Measurements from ENCODE around the gene CAPN12.
"Not testable (repeated sequence)": the region's sequence is repeated elsewhere in the genome, so short reads cannot be mapped to it uniquely, and the experiment has no call there.

CAPN12 gene

GRCh38 chr19:38770228-38770948 lies 26.1 kb upstream of the CAPN12 start:
- not testable (repeated sequence) for DNase-seq

GRCh38 chr19:38769635-38770211 lies 25.4 kb upstream of the CAPN12 start:
- peak; percentile 59 for DNase-seq

GRCh38 chr19:38766276-38767047 lies 22.2 kb upstream of the CAPN12 start:
- no peak for DNase-seq

GRCh38 chr19:38765214-38765613 lies 20.9 kb upstream of the CAPN12 start:
- no peak for DNase-seq

GRCh38 chr19:38763795-38764220 lies 19.5 kb upstream of the CAPN12 start:
- DNase-seq: no peak

- DNase-seq: not testable (repeated sequence)
Measured at GRCh38 chr19:38761884-38762389, 17.7 kb upstream of the CAPN12 start.

GRCh38 chr19:38760805-38761517 lies 16.7 kb upstream of the CAPN12 start:
- not testable (repeated sequence) for DNase-seq

- DNase-seq: no peak
Measured at GRCh38 chr19:38759590-38760003, 15.3 kb upstream of the CAPN12 start.

- DNase-seq: not testable (repeated sequence)
Measured at GRCh38 chr19:38754196-38754595, 9.9 kb upstream of the CAPN12 start.

- DNase-seq: not testable (repeated sequence)
Measured at GRCh38 chr19:38753783-38754182, 9.5 kb upstream of the CAPN12 start.

GRCh38 chr19:38745316-38745715 lies 1.0 kb upstream of the CAPN12 start:
- no peak for DNase-seq

GRCh38 chr19:38744874-38745273 lies 600 bp upstream of the CAPN12 start:
- DNase-seq: no peak

- DNase-seq: no peak
Measured at GRCh38 chr19:38743394-38744297, 628 bp downstream of the CAPN12 start.

GRCh38 chr19:38742906-38743305 lies 1.4 kb downstream of the CAPN12 start:
- no peak for DNase-seq

- no peak for DNase-seq
Measured at GRCh38 chr19:38742296-38742695, 2.0 kb downstream of the CAPN12 start.

GRCh38 chr19:38741670-38742069 lies 2.6 kb downstream of the CAPN12 start:
- DNase-seq: no peak

GRCh38 chr19:38740932-38741331 lies 3.3 kb downstream of the CAPN12 start:
- no peak for DNase-seq

- no peak for DNase-seq
Measured at GRCh38 chr19:38740257-38740592, 4.0 kb downstream of the CAPN12 start.

GRCh38 chr19:38739440-38740256 lies 4.6 kb downstream of the CAPN12 start:
- no peak for DNase-seq

- DNase-seq: no peak
Measured at GRCh38 chr19:38737921-38738737, 6.1 kb downstream of the CAPN12 start.
